ENCODE data around the gene ST6GALNAC3. TPM values are rescaled to one million over a fixed set of nuclear protein-coding genes. Genes with fewer than 3 reads are reported as not detected.

ST6GALNAC3 gene
- total RNA-seq, 4 donors from 2014 or later: 9.7 to 34.0 (median 14.1) TPM

DNA sequence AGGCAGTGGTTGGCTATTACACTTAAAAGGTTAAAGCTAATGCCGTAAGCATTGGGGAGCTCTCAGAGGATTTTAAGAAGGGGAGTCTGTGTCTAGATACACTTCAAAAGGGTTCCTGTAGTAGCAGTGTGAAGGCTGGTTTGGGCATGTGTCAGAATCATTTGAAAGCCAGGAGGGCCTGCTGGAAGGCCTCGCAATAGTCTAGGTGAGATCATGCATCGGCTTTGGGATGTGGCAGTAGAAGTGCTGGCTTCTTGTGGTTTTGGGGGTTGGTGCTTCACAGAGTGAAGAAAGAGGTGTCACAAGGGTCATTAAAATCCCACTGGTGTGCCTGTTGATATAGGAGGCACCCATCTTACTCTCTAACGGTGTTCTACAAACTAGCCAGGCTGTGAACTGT, 85.7 kb downstream of the ST6GALNAC3 start:
- no peak for DNase-seq (ENCODE audit: low spot score)
- TF ChIP-seq, protein P1, sequence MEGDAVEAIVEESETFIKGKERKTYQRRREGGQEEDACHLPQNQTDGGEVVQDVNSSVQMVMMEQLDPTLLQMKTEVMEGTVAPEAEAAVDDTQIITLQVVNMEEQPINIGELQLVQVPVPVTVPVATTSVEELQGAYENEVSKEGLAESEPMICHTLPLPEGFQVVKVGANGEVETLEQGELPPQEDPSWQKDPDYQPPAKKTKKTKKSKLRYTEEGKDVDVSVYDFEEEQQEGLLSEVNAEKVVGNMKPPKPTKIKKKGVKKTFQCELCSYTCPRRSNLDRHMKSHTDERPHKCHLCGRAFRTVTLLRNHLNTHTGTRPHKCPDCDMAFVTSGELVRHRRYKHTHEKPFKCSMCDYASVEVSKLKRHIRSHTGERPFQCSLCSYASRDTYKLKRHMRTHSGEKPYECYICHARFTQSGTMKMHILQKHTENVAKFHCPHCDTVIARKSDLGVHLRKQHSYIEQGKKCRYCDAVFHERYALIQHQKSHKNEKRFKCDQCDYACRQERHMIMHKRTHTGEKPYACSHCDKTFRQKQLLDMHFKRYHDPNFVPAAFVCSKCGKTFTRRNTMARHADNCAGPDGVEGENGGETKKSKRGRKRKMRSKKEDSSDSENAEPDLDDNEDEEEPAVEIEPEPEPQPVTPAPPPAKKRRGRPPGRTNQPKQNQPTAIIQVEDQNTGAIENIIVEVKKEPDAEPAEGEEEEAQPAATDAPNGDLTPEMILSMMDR (IDR thresholded peaks at IDR 0.05): no peak
- ATAC-seq (ENCODE audit: low FRiP score): no peak

DNA sequence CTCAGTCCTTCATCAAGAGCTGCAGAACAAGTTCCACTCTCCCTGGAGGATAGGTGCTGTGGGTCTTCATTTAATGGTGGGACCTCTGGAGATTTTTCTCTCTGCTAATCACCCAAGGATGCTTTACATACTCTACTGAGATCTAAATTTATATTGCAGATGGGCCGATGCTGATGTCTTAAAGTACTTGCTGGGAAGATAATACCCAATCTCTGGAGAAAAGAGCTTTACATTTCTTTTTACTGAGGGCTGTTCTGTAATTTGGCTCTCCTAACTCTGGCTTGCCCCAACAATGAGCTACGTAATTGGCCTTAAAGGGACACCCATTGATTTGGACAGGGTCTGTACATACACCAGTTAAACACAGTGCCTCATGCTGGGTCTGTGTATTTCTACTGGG, 86.9 kb downstream of the ST6GALNAC3 start:
- ATAC-seq (ENCODE audit: low FRiP score): no peak
- TF ChIP-seq, protein P1 (IDR thresholded peaks at IDR 0.05): no peak
- DNase-seq (ENCODE audit: low spot score): no peak

DNA sequence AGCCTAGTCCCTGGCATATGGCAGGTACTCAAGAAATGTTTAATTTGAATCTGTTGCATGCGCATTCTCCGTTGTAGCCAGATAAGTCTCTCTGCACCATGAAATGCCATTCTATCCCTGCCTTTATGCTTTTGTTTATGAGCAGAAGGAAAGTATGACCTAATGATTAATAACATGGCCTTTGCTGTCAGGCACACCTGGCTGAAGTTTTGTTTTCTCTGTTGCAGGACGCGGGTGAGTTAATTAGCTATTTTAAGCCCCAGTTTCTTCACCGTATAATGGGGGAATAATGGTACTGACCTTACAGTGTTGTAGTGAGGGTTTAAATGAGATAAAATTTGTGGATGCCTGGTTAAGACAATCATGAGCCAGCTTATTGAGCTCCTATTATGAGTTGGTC, 87.7 kb downstream of the ST6GALNAC3 start:
- TF ChIP-seq, protein P1 (IDR thresholded peaks at IDR 0.05): no peak

DNA sequence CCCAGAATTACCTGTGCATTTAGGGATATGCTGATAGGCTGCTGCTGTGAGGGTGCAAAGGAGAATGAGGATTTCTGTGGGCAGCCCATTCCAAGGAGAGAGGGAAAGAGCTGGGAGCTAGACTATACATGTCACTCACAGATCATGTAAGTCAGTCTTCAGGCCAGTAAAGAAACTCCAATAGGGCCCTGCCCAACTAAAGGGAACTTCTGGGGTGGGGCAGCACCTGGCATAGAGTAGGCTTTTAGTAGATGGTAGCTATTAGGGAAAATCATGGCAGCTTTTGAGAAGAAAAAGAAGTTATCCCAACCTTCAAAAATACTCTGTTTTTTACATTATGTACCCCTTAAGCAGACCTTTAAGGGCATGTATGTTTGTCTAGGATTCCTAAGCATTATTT, 89.6 kb downstream of the ST6GALNAC3 start:
- no peak for DNase-seq (ENCODE audit: low spot score)
- ATAC-seq (ENCODE audit: low FRiP score): no peak
- TF ChIP-seq, protein P1 (IDR thresholded peaks at IDR 0.05): no peak

More for the DNA sequence above, 87.7 kb downstream of the ST6GALNAC3 start:
- no peak for ATAC-seq (ENCODE audit: low FRiP score)
- DNase-seq (ENCODE audit: low spot score): no peak

DNA sequence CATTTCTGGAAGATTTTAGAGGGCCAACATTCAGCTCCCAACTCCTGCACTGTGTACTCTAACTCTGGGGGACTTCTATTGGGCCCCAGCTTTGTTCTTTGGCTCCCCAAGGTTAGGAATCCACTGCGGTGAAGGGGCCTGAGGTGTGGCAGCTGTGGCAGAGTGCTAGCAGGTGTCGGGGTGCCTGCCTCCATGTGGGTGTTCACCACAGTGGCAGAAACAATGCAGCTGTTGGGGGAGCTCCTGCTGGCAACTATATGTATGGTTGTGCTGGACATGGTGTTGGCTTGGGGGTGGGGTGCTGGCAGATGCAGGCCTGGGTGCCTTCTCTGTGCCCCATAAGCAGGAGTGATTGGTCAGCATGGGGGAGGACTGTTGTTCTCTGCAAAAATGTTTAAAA, 95.5 kb downstream of the ST6GALNAC3 start:
- TF ChIP-seq, protein P1 (IDR thresholded peaks at IDR 0.05): no peak
- ATAC-seq (ENCODE audit: low FRiP score): no peak
- no peak for DNase-seq (ENCODE audit: low spot score)

DNA sequence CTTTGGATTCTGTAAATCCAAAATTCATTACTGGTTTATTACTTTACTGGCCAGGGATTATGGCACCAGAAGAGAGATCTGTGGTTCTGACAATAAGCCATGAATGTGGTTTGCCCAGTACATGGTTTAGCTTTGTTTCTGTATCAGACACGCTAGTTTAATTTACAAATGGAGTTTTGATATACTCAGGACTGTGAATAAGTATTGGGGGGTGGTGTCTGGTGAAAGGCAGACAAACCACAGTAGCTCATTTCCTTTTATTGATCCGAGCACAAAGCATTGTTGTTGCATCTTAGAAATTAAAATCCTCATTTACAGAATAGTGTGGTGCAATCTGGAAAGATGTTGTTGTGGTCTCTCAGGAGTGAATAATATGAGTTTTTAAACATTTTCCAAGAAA, 96.0 kb downstream of the ST6GALNAC3 start:
- TF ChIP-seq, protein P1 (IDR thresholded peaks at IDR 0.05): no peak
- DNase-seq (ENCODE audit: low spot score) (no peak), ATAC-seq (ENCODE audit: low FRiP score) (no peak)

DNA sequence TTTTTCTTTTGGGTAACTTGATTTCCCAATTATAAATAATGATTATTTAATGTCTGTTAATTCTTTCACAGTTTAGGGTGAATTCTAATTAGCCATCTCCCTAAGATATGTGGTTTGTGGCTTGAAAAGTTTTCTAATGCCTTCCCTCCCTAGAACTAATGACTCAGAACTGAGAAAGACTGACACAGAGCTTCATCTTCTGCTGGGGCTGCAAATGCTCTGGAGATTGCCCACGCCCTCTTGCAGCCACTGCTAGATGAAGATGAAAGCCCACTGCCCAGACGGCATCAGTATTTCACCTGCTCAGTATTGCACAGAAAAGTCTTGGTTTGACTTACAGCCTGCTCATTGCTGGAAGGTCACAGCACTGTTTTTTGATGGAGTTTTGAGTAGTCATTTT, 101.5 kb downstream of the ST6GALNAC3 start:
- ATAC-seq (ENCODE audit: low FRiP score): no peak
- no peak for DNase-seq (ENCODE audit: low spot score)
- TF ChIP-seq, protein P1 (IDR thresholded peaks at IDR 0.05): no peak

Measured in omental fat pad (tissue), 4 donors.